MM.1S (cell line): ENCODE data around the gene AMMECR1L.

Experiments
- DNase-seq: peaks from one replicate; pipeline ENCODE4 v3.0.0-alpha.2; 2015
- H2AFZ ChIP-seq: fragments of 300-600 bp; sonication (generic); 2 replicates; pipeline ENCODE4 v1.6.0; 2016; ENCODE audit warnings: antibody characterized with exemption, low read length
- H3F3A ChIP-seq: fragments of 300-600 bp; sonication (generic); 2 replicates; pipeline ENCODE4 v1.6.1; 2016; ENCODE audit warnings: mild to moderate bottlenecking, antibody characterized with exemption, low read length, moderate library complexity, mixed read lengths; ENCODE audit not compliant: insufficient read depth
- H3K27ac ChIP-seq: fragments of 300-600 bp; sonication (generic); 2 replicates; pipeline ENCODE4 v1.5.1; 2016; ENCODE audit warnings: mild to moderate bottlenecking, low read length
- H3K27me3 ChIP-seq: fragments of 300-600 bp; sonication (generic); replicated peaks from 2 replicates; pipeline ENCODE4 v1.6.0; 2016; ENCODE audit warnings: low read length; ENCODE audit not compliant: insufficient read depth
- H3K36me3 ChIP-seq: fragments of 300-600 bp; sonication (generic); replicated peaks from 2 replicates; pipeline ENCODE4 v1.6.1; 2016; ENCODE audit warnings: mild to moderate bottlenecking, low read length, mixed read lengths; ENCODE audit not compliant: insufficient read depth
- H3K4me1 ChIP-seq: fragments of 300-600 bp; sonication (generic); 2 replicates; pipeline ENCODE4 v1.6.1; 2016; ENCODE audit warnings: low read length, mixed read lengths
- H3K4me2 ChIP-seq: fragments of 300-600 bp; sonication (generic); 2 replicates; pipeline ENCODE4 v1.6.0; 2016; ENCODE audit warnings: low read depth, low read length
- H3K4me3 ChIP-seq: fragments of 300-600 bp; sonication (generic); 2 replicates; pipeline ENCODE4 v1.5.1; 2016; ENCODE audit warnings: low read length, mixed read lengths
- H3K79me2 ChIP-seq: fragments of 300-600 bp; sonication (generic); 2 replicates; pipeline ENCODE4 v1.6.1; 2016; ENCODE audit warnings: mixed run types, low read length, mixed read lengths
- H3K9ac ChIP-seq: fragments of 300-600 bp; sonication (generic); 2 replicates; pipeline ENCODE4 v1.6.1; 2016; ENCODE audit warnings: low read length, mixed read lengths
- H3K9me2 ChIP-seq: fragments of 300-600 bp; sonication (generic); replicated peaks from 2 replicates; pipeline ENCODE4 v1.6.1; 2016; ENCODE audit warnings: mild to moderate bottlenecking, low read length, mixed read lengths; ENCODE audit not compliant: insufficient read depth
- H3K9me3 ChIP-seq: fragments of 300-600 bp; sonication (generic); replicated peaks from 2 replicates; pipeline ENCODE4 v1.6.1; 2016; ENCODE audit warnings: mild to moderate bottlenecking, low read length, mixed read lengths; ENCODE audit not compliant: insufficient read depth
- H4K20me1 ChIP-seq: fragments of 300-600 bp; sonication (generic); 2 replicates; pipeline ENCODE4 v1.6.1; 2016; ENCODE audit warnings: mild to moderate bottlenecking, low read length, moderate library complexity, mixed read lengths; ENCODE audit not compliant: insufficient read depth
- CTCF ChIP-seq: fragments of 300-600 bp; sonication (generic); IDR thresholded peaks from 2 replicates; pipeline ENCODE4 v1.5.1; 2016; ENCODE audit warnings: antibody characterized with exemption, low read length, mixed read lengths
- EZH2 ChIP-seq: fragments of 300-600 bp; sonication (generic); optimal IDR thresholded peaks from 2 replicates; pipeline ENCODE3; 2017; ENCODE audit warnings: low read depth, mild to moderate bottlenecking, antibody characterized with exemption, low read length, mixed read lengths
- EZH2phosphoT487 ChIP-seq: fragments of 300-600 bp; sonication (generic); IDR thresholded peaks from 2 replicates; pipeline ENCODE4 v1.6.1; 2018; ENCODE audit warnings: antibody characterized with exemption, low read length

The AMMECR1L gene

GRCh38 chr2:127874378-127875269, 11.1 kb downstream of the AMMECR1L start:
- Histone ChIP-seq H3K79me2 (peaks cover 83% of the 10 kb centered on the region), H3K4me2 (no peak overlapping the region), H4K20me1 (no peaks in the 10 kb centered on the region), H3K9ac (no peak overlapping the region), H3K27me3 (no peaks in the 10 kb centered on the region), H3K36me3 (0 out of 2 replicates have a peak, but pooled peaks cover 5% of the 10 kb centered on the region), H3K9me2 (no peaks in the 10 kb centered on the region), H3K9me3 (no peaks in the 10 kb centered on the region), H3K4me3 (no peak overlapping the region), H3K4me1 (no peaks in the 10 kb centered on the region), H3K27ac (no peak overlapping the region), H3F3A (no peaks in the 10 kb centered on the region), H2AFZ (no peak overlapping the region)
- TF ChIP-seq EZH2, result no peak
- no peak for TF ChIP-seq EZH2phosphoT487
- TF ChIP-seq CTCF, result no peak
- DNase-seq, result no peak

- peaks cover 75% of the 10 kb centered on the region for H3K79me2 ChIP-seq
- no peaks in the 10 kb centered on the region for H3K4me1 ChIP-seq
- no peak overlapping the region for H2AFZ ChIP-seq
- H3K9me3 ChIP-seq, result no peaks in the 10 kb centered on the region
- no peak overlapping the region for H3K9ac ChIP-seq
- H3K27ac ChIP-seq, result no peak overlapping the region
- no peak for TF ChIP-seq EZH2
- TF ChIP-seq EZH2phosphoT487, result no peak
- TF ChIP-seq CTCF, result no peak
- no peak overlapping the region for H3K4me2 ChIP-seq
- H3K9me2 ChIP-seq, result no peaks in the 10 kb centered on the region
- H4K20me1 ChIP-seq, result no peaks in the 10 kb centered on the region
- DNase-seq, result no peak
- 0 out of 2 replicates have a peak, but pooled peaks cover 5% of the 10 kb centered on the region for H3K36me3 ChIP-seq
- H3K4me3 ChIP-seq, result no peak overlapping the region
- H3K27me3 ChIP-seq, result no peaks in the 10 kb centered on the region
- no peaks in the 10 kb centered on the region for H3F3A ChIP-seq
Observed at GRCh38 chr2:127873707-127874303, 12.0 kb downstream of the AMMECR1L start.

GRCh38 chr2:127872354-127872753, 13.4 kb downstream of the AMMECR1L start:
- Histone ChIP-seq H3K9ac (no peak overlapping the region), H4K20me1 (no peaks in the 10 kb centered on the region)

More at GRCh38 chr2:127872354-127872753, 13.4 kb downstream of the AMMECR1L start:
- no peak overlapping the region for H3K27ac ChIP-seq
- H3K36me3 ChIP-seq, result peaks cover 8% of the 10 kb centered on the region
- H3K9me2 ChIP-seq, result no peaks in the 10 kb centered on the region
- no peak overlapping the region for H3K4me3 ChIP-seq
- no peaks in the 10 kb centered on the region for H3K9me3 ChIP-seq
- peaks cover 62% of the 10 kb centered on the region for H3K79me2 ChIP-seq
- H2AFZ ChIP-seq, result no peak overlapping the region
- no peaks in the 10 kb centered on the region for H3F3A ChIP-seq
- TF ChIP-seq CTCF (no peak), EZH2 (no peak), EZH2phosphoT487 (no peak)
- H3K27me3 ChIP-seq, result no peaks in the 10 kb centered on the region
- no peaks in the 10 kb centered on the region for H3K4me1 ChIP-seq
- H3K4me2 ChIP-seq, result no peak overlapping the region
- DNase-seq, result no peak
